NCI-H187 treated with DMSO at 0.1 percent for 48 hours (cell line): ENCODE measurements around the gene RACK1.

ENCODE experiments used
- DNase-seq: peaks from one replicate; lab custom pipeline; 2025; lab: John Stamatoyannopoulos, UW

The RACK1 gene

DNA sequence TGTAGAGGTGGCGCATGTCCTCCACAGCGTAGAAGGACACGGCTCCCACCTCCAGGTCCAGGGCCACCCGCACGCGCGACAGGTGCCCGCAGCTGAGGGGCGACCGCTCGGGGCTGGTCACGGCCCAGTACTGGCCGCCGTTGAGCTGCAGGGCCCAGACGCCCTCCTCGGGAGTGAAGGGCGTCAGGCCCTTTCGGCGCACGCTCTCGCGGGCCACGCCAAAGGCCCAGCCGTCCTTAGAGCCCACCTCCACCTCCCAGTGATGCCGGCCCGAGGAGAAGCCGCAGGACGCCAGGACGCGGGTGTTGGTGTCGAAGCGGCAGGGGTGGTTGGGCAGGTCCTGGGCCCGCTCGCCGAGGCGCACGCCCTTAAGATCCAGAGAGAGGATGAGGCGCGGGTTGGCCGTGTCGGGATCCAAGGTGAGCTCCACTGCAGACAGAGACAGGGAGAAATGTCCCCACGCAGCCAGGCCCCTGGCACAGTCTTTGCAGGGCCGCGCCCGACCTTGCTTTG, 48.4 kb downstream of the RACK1 start:
- no peak for DNase-seq

DNA sequence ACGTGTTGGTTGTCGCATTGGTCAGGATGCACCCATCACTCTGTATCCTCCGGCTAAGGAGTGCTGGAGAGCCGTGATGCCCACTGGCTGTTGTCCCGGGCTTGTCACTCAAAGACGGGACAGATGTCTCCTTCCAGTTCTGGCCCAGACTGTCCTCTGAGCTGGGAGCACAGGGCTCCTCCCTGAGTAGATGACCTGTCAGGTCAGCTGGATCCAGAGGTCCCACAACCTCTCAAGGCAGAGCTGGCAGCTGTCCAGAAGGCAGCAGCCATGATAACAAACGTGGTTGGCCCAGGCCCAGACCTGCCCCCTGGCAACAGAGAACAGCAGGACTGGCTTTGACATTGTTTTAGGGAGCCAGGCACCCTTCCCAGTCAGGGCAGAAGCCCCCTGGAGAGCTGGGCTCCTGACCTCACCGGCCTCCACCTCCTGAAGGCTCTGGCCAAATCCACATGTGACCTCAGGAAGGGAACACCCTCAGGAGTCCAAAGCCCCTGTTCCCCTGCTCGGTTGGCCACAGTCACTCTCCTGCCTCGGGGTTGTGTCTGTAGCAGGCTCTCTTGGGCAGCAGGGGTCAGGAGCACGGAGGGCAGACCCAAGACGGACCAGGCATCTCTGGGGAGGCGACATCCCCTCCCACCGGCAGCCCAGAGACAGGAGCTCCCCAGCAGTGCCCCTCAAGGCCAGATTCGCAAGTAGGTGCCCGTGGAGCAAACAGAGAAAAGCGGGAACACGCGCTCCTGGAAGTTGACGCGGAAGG, 49.0 kb downstream of the RACK1 start:
- no peak for DNase-seq

DNA sequence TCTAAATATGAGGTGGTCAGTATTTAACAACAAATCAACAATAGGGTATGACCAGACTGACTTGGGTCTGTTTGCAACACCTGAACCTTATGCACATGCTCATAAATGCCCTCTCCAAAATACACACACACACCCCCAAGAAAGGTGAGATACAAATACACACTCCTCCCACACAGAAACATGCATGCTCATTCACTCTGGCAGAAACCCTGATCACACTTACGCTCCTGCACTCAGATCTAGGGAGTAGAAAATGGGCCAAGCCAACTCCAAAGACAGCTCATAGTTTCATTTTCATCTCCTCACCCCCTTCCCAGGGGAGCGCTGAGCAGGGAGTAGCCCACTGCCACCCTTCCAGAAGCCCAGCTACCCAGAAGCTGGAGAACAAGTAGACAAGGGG, 50.0 kb downstream of the RACK1 start:
- DNase-seq, result no peak

DNA sequence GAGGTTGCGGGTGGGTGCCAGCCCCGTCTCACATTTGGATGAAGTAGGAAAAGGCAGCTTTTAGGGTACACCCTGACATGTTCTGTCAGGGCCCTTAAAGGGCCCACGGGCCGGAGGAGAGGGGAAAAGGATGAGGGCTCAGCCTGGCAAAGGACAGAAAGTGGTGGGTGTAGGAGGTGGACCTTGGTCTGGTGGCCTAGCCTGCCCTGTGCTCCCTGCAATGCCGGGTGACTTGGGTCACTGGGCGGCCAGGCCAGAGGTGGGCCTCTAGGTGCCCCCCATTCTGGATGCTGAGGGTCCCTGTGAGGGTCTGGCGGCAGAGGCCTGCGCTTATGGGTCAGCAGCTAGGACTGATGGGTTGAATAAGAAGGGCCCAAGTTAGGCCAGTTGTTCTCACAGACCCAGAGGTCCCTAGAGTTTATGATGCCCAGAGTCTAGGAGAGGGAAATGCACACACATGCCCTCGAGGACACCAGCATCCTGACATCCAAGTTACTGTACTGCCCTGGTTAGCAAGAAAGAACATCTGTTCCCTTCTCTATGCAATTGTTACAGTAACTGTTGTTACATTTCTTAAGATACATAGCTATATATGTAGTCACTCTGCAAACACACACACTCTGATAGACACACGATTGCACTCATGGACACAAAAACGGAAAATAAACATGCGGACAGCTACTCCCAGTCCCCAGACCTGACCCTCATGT, 51.2 kb downstream of the RACK1 start:
- DNase-seq, result no peak

DNA sequence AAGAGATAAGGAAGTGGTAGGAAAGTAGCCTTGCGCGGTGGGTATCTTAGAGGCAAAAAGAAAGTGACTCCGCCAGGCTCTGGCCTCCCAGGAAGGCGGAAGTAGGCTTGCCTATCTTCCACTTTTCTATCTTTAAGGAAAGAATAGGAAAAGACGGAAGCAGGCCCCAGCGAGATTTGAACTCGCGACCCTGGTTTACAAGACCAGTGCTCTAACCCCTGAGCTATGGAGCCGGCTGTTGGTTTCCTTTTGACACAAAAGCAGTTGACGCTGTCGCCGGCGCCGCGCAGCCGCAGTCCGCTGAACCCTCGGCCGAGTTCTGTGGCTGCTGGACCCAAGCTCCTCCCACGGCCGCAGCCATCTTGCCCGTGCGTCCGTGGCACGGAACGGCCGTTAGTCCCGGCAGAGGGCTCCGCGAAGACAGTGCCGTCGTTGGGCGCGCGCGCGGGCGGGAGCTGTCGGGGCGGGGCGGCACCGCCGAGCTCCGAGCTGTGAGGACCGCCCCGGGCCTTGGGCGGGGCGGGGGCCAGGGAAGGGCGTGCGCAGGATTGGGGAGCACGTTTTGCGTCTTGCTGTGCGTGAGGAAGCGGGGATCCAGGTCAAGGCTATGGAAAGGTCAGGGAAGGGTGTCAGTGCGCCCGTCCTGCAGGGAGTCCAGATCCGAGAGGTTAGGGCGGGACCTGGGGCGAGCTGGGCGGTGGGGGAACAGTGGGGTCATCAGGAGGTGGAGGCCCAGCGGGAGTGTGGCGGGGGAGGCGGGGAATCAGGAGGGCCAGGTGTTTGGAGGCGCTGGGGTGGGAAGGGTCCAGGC, 52.0 kb downstream of the RACK1 start:
- DNase-seq, result no peak

DNA sequence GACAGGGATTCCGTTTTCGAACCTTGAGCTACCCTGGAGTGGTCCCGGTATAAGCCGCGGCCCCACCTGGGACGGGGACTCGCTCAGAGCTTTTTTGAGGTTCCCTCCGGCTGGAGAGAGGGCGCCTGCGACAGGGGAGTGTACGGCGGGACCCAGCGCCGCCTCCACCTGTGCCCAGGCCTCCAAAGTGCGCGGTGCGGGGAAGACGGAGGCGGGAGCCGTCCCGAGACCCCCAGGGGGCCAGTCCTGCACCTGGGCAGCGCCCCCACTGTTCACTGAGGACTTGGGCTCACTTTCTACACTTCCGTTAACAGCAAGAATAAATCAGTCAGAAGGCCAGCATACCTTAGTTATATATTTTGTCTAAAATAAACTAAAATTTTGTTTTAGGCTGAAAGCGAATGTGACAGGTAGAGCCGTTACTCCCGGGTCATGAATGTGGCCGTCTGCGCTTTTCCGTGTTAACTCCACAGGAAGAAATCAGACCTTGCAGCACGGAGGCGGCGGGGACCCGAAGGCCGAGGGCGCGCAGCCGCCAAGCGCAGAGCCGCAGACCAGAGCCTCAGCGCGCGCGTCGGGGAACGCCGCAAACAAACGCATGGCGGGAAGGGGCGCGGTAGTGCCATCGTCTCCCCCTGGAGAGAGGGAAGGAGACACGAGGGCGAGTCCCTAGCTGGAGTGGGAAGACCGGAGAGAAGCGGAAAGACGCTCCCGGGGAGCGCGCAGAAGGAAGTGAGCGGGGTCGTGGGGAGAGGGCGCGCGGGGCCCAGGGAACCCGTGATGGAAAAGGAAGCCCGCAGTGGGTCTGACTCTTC, 52.8 kb downstream of the RACK1 start:
- DNase-seq, result no peak

DNA sequence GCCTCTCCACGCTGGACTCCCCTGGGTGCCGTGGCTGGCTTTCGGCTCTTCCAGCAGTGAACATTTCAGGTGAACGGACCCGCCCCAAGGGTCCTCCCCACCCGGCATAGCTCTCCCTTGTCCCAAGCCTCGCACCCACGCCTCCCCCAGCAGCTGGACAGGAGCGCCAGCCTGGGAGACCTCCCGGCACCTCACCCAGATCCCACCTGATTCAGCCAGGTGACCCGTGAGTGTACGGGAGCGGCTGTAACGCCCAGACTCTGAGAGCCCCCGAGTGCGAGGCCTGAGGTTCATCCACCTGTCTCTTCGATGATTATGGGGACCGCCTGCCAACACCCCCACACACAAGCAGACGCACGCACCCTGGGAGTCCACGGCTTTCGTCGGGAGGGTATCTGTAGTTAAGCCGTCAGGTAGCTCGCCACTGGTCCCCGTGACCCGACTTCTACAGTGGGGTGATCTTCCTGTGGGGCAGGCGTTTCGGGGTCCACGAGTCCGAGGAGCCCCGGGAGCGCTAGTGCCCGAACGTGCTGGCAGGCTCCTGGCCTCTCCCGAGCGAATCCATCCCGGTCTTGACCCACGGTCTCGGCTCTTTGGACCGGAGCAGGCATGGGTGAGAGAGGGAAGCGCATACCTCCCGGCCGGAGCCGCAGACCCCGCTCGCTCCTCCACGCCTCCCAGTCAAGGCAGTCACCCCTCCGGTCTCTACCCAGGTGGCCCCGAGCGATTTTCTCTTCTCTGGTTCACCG, 53.6 kb downstream of the RACK1 start:
- no peak for DNase-seq

DNA sequence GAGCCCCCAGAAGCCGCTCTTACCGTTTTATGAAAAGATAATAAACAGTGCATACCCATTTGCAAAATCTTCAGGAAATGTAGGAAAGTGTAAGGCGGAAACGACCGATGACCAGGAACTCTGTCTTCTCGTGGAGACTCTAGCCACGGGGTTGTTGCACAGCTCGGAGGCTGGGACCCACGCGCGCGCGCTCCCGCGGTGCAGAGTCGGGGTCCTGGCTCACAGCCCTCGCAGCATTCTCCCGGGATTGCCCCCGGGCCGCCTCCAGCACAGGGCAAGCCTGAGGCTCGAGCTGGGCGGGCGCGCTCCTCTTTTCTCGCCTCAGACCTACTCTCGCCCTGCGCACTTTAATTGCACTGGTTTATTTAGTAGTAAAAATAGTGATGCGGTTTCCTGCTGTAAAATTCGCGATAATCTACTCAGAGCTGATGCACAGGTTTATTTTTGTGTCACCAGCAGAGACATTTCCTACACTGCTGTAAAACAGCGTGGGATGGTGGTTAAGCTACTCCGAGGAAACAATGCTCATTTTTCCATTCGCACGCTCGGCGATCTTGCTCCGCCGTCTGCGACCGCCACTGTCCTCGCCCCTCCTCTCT, 54.2 kb downstream of the RACK1 start:
- no peak for DNase-seq

DNA sequence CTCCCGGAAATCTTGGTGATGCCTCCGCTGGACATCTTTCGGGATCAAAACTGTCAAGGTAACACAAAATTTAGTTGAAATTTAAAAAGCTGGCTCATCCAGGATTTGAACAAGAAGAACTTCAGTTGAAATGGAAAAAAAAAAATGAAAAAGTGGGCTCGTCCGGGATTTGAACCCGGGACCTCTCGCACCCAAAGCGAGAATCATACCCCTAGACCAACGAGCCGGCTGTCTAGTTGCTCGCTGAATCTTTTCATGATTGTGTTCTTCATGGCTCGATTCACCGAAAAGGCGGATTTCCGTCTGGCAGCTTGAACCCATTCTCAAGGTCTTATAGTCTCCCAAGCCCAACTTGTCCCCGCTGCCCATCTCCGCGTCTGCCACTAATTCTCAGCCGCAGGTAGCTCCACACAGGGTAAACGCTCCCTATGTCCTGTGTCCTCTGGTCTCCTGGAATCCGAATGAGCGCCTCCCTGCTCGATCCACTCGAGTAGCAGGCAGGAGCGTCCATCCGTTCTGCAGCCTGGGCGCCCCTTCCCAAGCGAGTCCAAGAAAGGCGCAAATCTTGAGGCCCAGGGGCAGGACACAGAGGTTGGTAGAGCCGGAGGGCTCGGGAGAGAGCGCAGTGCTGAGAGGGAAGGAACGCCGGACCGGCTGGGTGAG, 54.9 kb downstream of the RACK1 start:
- no peak for DNase-seq

DNA sequence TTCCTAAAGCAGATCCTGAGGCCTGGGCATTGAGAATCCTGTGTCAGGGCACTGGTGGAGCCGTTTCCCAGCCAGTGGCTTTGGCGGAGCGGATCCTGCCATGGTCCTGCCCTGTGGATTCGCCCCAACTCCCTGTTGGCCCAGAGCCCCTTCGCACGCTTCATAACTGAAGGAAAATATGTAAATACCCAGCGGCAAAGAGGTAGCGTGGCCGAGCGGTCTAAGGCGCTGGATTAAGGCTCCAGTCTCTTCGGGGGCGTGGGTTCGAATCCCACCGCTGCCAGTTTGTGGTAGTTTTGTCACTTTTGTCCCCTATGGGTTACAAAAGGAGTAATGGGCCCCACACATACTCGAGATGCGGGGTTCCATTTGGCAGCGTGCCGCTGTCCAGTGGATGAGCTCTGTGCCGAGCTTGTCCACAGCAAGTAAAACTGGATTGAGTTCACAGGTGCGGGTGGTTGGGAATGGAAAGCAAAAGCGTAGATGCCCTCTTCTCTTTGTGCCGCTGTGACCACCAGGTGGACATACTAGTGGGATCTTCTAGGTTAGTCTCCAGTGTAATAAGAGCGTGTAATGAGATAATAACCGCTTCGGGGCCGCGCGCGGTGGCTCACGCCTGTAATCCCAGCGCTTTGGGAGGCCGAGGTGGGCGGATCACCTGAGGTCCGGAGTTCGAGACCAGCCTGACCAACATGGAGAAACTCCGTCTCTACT, 56.0 kb downstream of the RACK1 start:
- no peak for DNase-seq

DNA sequence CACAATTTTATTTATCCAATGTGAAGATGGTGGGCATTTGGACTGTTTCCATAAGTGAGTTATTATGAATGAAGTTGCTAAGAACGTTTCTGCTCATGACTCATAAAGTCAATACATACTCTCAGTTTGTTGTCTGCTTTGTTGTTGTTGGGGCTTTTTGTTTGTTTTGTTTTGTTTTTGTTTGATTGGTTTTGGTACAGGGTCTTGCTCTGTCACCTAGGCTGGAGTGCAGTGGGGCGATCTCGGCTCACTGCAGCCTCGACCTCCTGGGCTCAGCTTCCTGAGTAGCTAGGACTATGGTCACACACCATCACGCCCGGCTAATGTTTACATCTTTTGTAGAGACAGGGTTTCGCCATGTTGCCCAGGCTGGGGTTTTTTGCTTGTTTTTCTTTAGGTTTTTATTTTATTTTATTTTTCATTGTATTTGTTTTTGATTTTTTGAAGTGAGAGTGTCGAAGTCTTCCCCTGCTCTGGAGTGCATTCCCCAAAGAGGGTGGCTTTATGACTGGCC, 56.7 kb downstream of the RACK1 start:
- DNase-seq, result no peak
